Left colon (tissue), 2 donors: ENCODE results near the gene ZNF267. TPM values are rescaled to one million over a fixed set of nuclear protein-coding genes. Genes with fewer than 3 reads are reported as not detected.
A peak's percentile ranks its signal among the peaks of the same experiment; 100 is the strongest.
"Not testable (repeated sequence)": the region's sequence is repeated elsewhere in the genome, so short reads cannot be mapped to it uniquely, and the experiment has no call there.

Experiments
- ATAC-seq: fragments of 200-7000 bp; cut with Tn5 transposase; one replicate; pipeline ENCODE4 v1.9.1; 2020; ENCODE audit warnings: mild to moderate bottlenecking, moderate library complexity
- DNase-seq, 2 donors: peaks; one replicate each; pipeline ENCODE4 v3.0.0-alpha.2; 2020
- intact Hi-C, 2 donors: fragments of 100-400 bp; cut with DNase I in 1 of 2; cut with micrococcal nuclease in 1 of 2; formaldehyde crosslinking; loops; one replicate each; pipeline versions ENCODE4 v1.11.2 to v1.14.0; 2022; cut with DNase I, micrococcal nuclease
- total RNA-seq, 2 donors: library from RNA; stranded (reverse); fragmentation: NEBNext Ultra II Directional; extraction: Animal tissue kit (Norgen Biotek cat#: 25700); gene quantifications; one replicate each; pipeline ENCODE4 v1.2.1, GENCODE V29; 2021
- donor health status: DM: no; HTN: no; CAD: no.
- donor health status: DM: yes; HTN: yes; CAD: no.

The ZNF267 gene
- total RNA-seq, 2 donors from 2014 or later, result 10.6 to 12.4 TPM

- ATAC-seq, result no peak
- intact Hi-C loops, result no loop called here
- DNase-seq, result no peak
Measured at GRCh38 chr16:31875928-31876547, 2.4 kb downstream of the ZNF267 start.

- intact Hi-C loops, result no loop called here
- ATAC-seq, result peak; percentile 29
- DNase-seq, result no peak
Measured at GRCh38 chr16:31876951-31877828, 3.6 kb downstream of the ZNF267 start.

- intact Hi-C loops, result no loop called here
- no peak for DNase-seq
- ATAC-seq, result no peak
Measured at GRCh38 chr16:31877876-31878642, 4.5 kb downstream of the ZNF267 start.

GRCh38 chr16:31879937-31880321, 6.3 kb downstream of the ZNF267 start:
- ATAC-seq, result no peak
- no peak for DNase-seq
- intact Hi-C loops, result no loop called here

GRCh38 chr16:31880322-31880979, 6.8 kb downstream of the ZNF267 start:
- no peak for DNase-seq
- ATAC-seq, result peak; percentile 23
- intact Hi-C loops, result no loop called here

GRCh38 chr16:31886227-31886626, 12.6 kb downstream of the ZNF267 start:
- intact Hi-C loops, result no loop called here
- ATAC-seq (no peak), DNase-seq (no peak)

GRCh38 chr16:31888735-31889134, 15.1 kb downstream of the ZNF267 start:
- ATAC-seq (no peak), DNase-seq (no peak)
- intact Hi-C loops, result no loop called here

GRCh38 chr16:31892111-31892510, 18.5 kb downstream of the ZNF267 start:
- DNase-seq, ATAC-seq, intact Hi-C loops: not testable (repeated sequence)

GRCh38 chr16:31893824-31894223, 20.2 kb downstream of the ZNF267 start:
- ATAC-seq (no peak), DNase-seq (no peak)
- intact Hi-C loops, result no loop called here

GRCh38 chr16:31897283-31897682, 23.7 kb downstream of the ZNF267 start:
- ATAC-seq (no peak), DNase-seq (no peak)
- intact Hi-C loops, result no loop called here

GRCh38 chr16:31899505-31899904, 25.9 kb downstream of the ZNF267 start:
- no peak for DNase-seq
- ATAC-seq, result no peak
- intact Hi-C loops, result no loop called here

GRCh38 chr16:31904571-31904970, 31.0 kb downstream of the ZNF267 start:
- intact Hi-C loops, DNase-seq, ATAC-seq: not testable (repeated sequence)

- DNase-seq (no peak), ATAC-seq (no peak)
- intact Hi-C loops, result loop anchor here in 1 of 2 donors (10.0 kb wide), 1 partner anchor 69 kb away; no protein-coding TSS in a partner anchor
Measured at GRCh38 chr16:31913668-31914067, 40.1 kb downstream of the ZNF267 start.

GRCh38 chr16:31916056-31916488, 42.5 kb downstream of the ZNF267 start:
- no peak for DNase-seq
- intact Hi-C loops, result loop anchor here in 1 of 2 donors (10.0 kb wide), 1 partner anchor 71 kb away; no protein-coding TSS in a partner anchor
- ATAC-seq, result no peak

GRCh38 chr16:31920373-31920772, 46.8 kb downstream of the ZNF267 start:
- no peak for ATAC-seq
- intact Hi-C loops, result no loop called here
- no peak for DNase-seq

GRCh38 chr16:31951806-31952205, 78.2 kb downstream of the ZNF267 start:
- ATAC-seq, intact Hi-C loops, DNase-seq: not testable (repeated sequence)

- ATAC-seq, intact Hi-C loops, DNase-seq: not testable (repeated sequence)
Measured at GRCh38 chr16:31952206-31952605, 78.6 kb downstream of the ZNF267 start.

GRCh38 chr16:31956221-31956620, 82.6 kb downstream of the ZNF267 start:
- DNase-seq, intact Hi-C loops, ATAC-seq: not testable (repeated sequence)
